Hepatic stellate cell (primary cell): Measurements from ENCODE around the gene TOGARAM1.

Source experiments
- DNase-seq: peaks from one replicate; pipeline ENCODE4 v3.0.0; 2011; ENCODE audit warnings: low spot score

TOGARAM1 gene, protein sequence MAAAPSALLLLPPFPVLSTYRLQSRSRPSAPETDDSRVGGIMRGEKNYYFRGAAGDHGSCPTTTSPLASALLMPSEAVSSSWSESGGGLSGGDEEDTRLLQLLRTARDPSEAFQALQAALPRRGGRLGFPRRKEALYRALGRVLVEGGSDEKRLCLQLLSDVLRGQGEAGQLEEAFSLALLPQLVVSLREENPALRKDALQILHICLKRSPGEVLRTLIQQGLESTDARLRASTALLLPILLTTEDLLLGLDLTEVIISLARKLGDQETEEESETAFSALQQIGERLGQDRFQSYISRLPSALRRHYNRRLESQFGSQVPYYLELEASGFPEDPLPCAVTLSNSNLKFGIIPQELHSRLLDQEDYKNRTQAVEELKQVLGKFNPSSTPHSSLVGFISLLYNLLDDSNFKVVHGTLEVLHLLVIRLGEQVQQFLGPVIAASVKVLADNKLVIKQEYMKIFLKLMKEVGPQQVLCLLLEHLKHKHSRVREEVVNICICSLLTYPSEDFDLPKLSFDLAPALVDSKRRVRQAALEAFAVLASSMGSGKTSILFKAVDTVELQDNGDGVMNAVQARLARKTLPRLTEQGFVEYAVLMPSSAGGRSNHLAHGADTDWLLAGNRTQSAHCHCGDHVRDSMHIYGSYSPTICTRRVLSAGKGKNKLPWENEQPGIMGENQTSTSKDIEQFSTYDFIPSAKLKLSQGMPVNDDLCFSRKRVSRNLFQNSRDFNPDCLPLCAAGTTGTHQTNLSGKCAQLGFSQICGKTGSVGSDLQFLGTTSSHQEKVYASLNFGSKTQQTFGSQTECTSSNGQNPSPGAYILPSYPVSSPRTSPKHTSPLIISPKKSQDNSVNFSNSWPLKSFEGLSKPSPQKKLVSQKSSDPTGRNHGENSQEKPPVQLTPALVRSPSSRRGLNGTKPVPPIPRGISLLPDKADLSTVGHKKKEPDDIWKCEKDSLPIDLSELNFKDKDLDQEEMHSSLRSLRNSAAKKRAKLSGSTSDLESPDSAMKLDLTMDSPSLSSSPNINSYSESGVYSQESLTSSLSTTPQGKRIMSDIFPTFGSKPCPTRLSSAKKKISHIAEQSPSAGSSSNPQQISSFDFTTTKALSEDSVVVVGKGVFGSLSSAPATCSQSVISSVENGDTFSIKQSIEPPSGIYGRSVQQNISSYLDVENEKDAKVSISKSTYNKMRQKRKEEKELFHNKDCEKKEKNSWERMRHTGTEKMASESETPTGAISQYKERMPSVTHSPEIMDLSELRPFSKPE (N-terminal part only)

GRCh38 chr14:44961554-44962333, at the start of gene TOGARAM1, which contains the start of gene KLHL28:
TSS of gene TOGARAM1 (plus strand) at chr14:44962190. CDS start at chr14:44962422, 232 bp downstream.
TSS of gene KLHL28 (minus strand) at chr14:44961947. CDS start at chr14:44945928, 16,019 bp downstream.
- peak; percentile 90 for DNase-seq

GRCh38 chr14:44914849-44915248, 47.1 kb upstream of the TOGARAM1 start:
- no peak for DNase-seq

DNA sequence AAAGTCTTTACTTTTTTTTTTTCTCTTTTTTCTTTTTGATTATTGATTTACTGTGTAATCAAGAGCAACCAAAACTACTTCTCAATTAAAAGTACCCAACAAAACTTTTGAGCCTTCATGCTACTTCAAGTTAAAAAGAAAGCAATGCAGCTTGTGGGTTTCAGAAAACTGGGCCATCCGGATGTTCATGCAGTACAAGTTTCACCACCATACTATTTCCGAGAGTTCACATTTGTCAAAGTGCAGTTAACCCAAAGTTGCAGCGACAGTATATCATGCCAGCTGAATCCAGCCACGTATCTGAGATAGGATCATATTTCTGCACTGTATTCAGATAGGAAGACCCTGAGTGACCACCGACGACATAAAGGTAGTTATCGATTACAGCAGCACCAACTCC, 33.2 kb upstream of the TOGARAM1 start:
- DNase-seq: no peak

DNA sequence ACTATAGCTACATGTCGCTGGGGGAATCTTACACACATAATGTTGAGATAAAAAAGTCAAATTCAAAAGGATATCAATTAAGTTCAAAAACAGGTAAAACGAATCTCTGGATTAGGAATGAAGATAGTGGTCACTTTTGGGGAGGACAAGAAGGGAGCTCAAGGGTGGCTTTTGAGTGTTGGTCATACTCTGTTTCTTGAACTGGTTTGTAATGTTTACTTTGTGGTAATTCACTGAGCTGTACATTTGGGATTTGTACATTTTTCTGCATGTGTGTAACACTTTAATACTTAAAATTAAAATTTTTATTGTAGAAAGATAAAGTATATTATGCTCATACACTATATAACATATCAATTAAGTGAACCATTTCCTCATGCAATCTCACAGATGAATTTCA, 26.8 kb upstream of the TOGARAM1 start:
- no peak for DNase-seq

- DNase-seq: no peak
These were observed 24.4 kb upstream of the TOGARAM1 start for GRCh38 chr14:44937547-44937946.

- no peak for DNase-seq
These were observed 21.8 kb upstream of the TOGARAM1 start for GRCh38 chr14:44940211-44940610.

DNA sequence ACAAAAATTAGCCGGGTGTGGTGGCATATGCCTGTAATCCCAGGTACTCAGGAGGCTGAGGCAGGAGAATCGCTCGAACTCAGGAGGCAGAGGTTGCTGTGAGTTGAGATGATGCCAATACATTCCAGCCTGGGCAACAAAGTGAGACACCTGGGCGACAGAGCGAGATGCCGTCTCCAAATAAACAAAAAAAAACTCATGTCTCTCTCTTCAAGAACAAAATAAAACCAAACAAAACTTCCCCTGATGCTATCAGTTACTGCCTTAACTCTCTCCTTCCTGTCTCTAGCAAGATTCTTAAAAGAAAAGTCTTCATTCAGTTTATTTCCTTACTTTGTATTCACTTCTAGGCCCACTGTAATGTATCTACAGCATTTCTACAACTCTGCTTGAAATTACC, 21.0 kb upstream of the TOGARAM1 start:
- no peak for DNase-seq

- DNase-seq: no peak
These were observed 20.4 kb upstream of the TOGARAM1 start for GRCh38 chr14:44941591-44941990.

GRCh38 chr14:44942436-44942835, 19.6 kb upstream of the TOGARAM1 start:
- DNase-seq: no peak

GRCh38 chr14:44944107-44944506, 17.9 kb upstream of the TOGARAM1 start:
- DNase-seq: no peak

- DNase-seq: no peak
These were observed 16.7 kb upstream of the TOGARAM1 start for GRCh38 chr14:44945264-44945663.

- no peak for DNase-seq
These were observed 10.9 kb upstream of the TOGARAM1 start for GRCh38 chr14:44951051-44951450.

GRCh38 chr14:44952391-44953110, 9.4 kb upstream of the TOGARAM1 start:
- DNase-seq: no peak

DNA sequence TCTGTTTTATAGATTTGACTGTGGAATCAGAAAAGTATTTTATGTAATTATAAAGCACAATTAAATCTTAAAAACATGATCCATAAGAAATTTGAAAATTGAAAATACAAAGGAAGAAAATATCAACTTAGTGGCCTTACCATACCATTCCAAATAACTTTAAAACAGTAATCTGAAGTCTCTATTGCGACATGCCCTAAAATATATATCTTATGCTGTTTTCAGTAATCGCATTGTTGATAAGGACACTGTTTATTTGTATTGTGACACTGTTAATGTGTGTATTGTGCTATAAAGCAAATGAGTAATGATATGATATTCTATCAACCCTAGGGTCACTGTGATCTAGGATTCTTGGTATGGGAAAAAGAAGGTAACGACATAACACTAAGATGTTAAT, 7.2 kb upstream of the TOGARAM1 start:
- no peak for DNase-seq

- DNase-seq: no peak
These were observed 6.5 kb upstream of the TOGARAM1 start for GRCh38 chr14:44955528-44955927.

GRCh38 chr14:44956866-44957265, 5.1 kb upstream of the TOGARAM1 start:
- DNase-seq: no peak

DNA sequence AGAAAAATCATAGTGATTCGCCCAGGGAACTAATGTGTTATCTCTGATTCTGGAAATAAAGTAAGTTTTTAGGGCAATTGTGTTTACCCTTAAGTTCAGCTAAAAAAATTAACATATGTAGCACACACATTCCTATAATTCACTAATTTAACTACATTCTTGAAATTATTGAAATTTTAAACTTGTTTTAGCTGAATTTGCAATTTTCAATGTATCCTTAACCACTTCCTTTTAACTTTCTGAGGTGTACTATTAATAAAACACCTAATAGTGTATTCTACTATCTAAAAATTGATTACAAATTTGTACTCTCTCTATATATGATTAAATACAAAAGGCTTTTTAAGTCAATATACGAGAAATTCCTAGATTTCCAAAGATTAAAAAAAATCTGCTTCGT, 2.5 kb upstream of the TOGARAM1 start:
- DNase-seq: no peak

DNA sequence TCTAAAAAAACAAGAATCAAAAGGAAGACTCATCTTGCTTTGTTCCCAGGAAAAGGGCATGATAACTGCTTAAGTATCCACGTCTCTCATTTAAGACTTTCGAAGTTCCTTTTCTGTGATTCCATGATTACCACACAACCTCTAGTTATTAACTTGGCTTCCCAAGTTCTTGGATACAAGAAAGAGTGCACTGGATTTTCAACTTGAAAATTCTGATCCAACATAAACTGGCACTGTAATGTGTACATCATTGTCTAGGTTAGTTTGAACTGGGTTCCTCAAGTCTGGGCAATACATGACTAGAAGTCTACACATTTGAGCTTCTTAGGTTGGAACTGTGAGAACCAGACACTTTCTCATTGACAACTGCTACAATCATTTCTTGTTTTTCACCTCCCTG, 1.8 kb upstream of the TOGARAM1 start:
- DNase-seq: no peak

DNA sequence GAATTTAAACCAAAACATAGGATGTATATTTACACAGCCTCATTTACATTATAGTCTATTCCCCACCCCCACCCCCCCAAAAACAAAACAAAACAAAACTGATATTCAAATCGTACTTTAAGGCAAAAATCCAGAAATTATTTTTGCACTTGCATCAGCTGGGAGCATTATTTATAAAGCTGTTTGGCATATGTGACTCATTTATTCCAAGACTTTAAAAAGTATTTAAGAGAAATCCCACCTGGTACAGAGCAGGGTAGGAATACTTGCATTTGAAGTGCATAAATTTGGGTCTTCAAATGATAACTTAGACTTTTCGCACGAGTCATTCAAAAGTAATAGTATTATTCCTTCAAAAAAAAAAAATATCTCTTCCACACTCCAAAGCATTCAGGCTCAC, 1.3 kb upstream of the TOGARAM1 start:
- DNase-seq: no peak

- peak; percentile 44 for DNase-seq
These were observed 838 bp upstream of the TOGARAM1 start for GRCh38 chr14:44961151-44961553.
